OCI-LY7 (cell line): ENCODE data around the gene GRK3. TPM values are rescaled to one million over a fixed set of nuclear protein-coding genes. Genes with fewer than 3 reads are reported as not detected.

Source experiments
- BruUV-seq: library from RNA; stranded (reverse); fragments of 400-500 nt; replicated peaks from 2 replicates; lab custom pipeline; 2021; lab: Mats Ljungman, UMichigan
- CTCF ChIA-PET: fragments of 300-600 bp; sonication (Branson Sonifier 250); formaldehyde crosslinking; loops from one replicate; lab custom pipeline; 2022; ENCODE audit warnings: antibody characterized with exemption; ENCODE audit not compliant: unreplicated experiment; lab: Charles Lee
- POLR2A ChIA-PET: fragments of 300-600 bp; sonication (Branson Sonifier 250); formaldehyde crosslinking; loops from one replicate; lab custom pipeline; 2022; ENCODE audit warnings: antibody characterized with exemption; lab: Charles Lee
- DNase-seq: peaks from one replicate; pipeline ENCODE4 v3.0.0-alpha.2; 2015; ENCODE audit warnings: low spot score
- H2AFZ ChIP-seq: fragments of 200-600 bp; sonication (generic), shearing (Covaris generic); 2 replicates; pipeline ENCODE4 v1.6.1; 2014; ENCODE audit warnings: mild to moderate bottlenecking, antibody characterized with exemption, low read length, moderate library complexity
- H3K27ac ChIP-seq: fragments of 200-600 bp; sonication (generic); 2 replicates; pipeline ENCODE4 v1.5.1; 2014; ENCODE audit warnings: mixed run types, low read depth, mild to moderate bottlenecking, moderate library complexity, low read length, inconsistent platforms; ENCODE audit not compliant: poor library complexity, severe bottlenecking
- H3K36me3 ChIP-seq: fragments of 200-600 bp; sonication (generic); 2 replicates; pipeline ENCODE4 v1.6.1; 2014; ENCODE audit warnings: mild to moderate bottlenecking, antibody characterized with exemption, low read length, moderate library complexity, mixed read lengths; ENCODE audit not compliant: insufficient read depth
- H3K4me1 ChIP-seq: fragments of 200-600 bp; sonication (generic); 2 replicates; pipeline ENCODE4 v1.5.1; 2014; ENCODE audit warnings: mild to moderate bottlenecking, low read length; ENCODE audit not compliant: insufficient read depth, poor library complexity, severe bottlenecking
- H3K4me2 ChIP-seq: fragments of 200-600 bp; sonication (generic); 2 replicates; pipeline ENCODE4 v1.6.1; 2014; ENCODE audit warnings: mild to moderate bottlenecking, low read length
- H3K4me3 ChIP-seq: fragments of 200-600 bp; sonication (generic); 2 replicates; pipeline ENCODE4 v1.5.1; 2014; ENCODE audit warnings: mild to moderate bottlenecking, low read depth, low read length; ENCODE audit not compliant: poor library complexity, severe bottlenecking
- H3K79me2 ChIP-seq: fragments of 200-600 bp; sonication (generic); 2 replicates; pipeline ENCODE4 v1.6.1; 2016; ENCODE audit warnings: low read depth, mild to moderate bottlenecking, low read length, moderate library complexity, mixed read lengths; ENCODE audit not compliant: insufficient read depth
- H3K9me2 ChIP-seq: fragments of 200-600 bp; sonication (generic); 2 replicates; pipeline ENCODE4 v1.6.1; 2016; ENCODE audit warnings: mild to moderate bottlenecking, low read length, mixed read lengths; ENCODE audit not compliant: insufficient read depth
- H3K9me3 ChIP-seq: fragments of 200-600 bp; sonication (generic); 2 replicates; pipeline ENCODE4 v1.6.1; 2014; ENCODE audit warnings: mild to moderate bottlenecking, mixed run types, low read length, mixed read lengths
- H4K20me1 ChIP-seq: fragments of 200-600 bp; sonication (generic); 2 replicates; pipeline ENCODE4 v1.6.1; 2014; ENCODE audit warnings: mild to moderate bottlenecking, antibody characterized with exemption, low read length, moderate library complexity, mixed read lengths; ENCODE audit not compliant: insufficient read depth
- EZH2phosphoT487 ChIP-seq: fragments of 200-600 bp; sonication (generic); IDR thresholded peaks from 2 replicates; pipeline ENCODE4 v1.6.1; 2018; ENCODE audit warnings: low read depth, borderline replicate concordance, mild to moderate bottlenecking, mixed run types, antibody characterized with exemption, low read length, moderate library complexity, mixed read lengths
- intact Hi-C: fragments of 100-400 bp; cut with micrococcal nuclease; formaldehyde crosslinking; loops from one replicate; pipeline ENCODE4 v1.10.0; 2022; ENCODE audit not compliant: unreplicated experiment
- small RNA-seq: library from RNA; depleted of rRNA; stranded (forward); fragments of <200 nt; gene quantifications from one replicate; pipeline ENCODE3, GENCODE V24; 2014
- total RNA-seq, 2 experiments: library from RNA; depleted of rRNA in 1 of 2; stranded (reverse); fragments of >200 nt in 1 of 2; shearing (Covaris generic) in 1 of 2; gene quantifications; 2 replicates each; pipeline ENCODE4 v1.2.3, GENCODE V29; 2014 to 2022
- TF ChIP-seq, protein P1 (sequence below): fragments of 200-600 bp; sonication (generic); conservative IDR thresholded peaks from 2 replicates; pipeline ENCODE4 v1.5.1; 2014; ENCODE audit warnings: mild to moderate bottlenecking, antibody characterized with exemption, low read length, moderate library complexity, mixed read lengths

Gene GRK3
- total RNA-seq, 2 experiments from 2014 or later = 14.2 to 39.3 TPM

DNA sequence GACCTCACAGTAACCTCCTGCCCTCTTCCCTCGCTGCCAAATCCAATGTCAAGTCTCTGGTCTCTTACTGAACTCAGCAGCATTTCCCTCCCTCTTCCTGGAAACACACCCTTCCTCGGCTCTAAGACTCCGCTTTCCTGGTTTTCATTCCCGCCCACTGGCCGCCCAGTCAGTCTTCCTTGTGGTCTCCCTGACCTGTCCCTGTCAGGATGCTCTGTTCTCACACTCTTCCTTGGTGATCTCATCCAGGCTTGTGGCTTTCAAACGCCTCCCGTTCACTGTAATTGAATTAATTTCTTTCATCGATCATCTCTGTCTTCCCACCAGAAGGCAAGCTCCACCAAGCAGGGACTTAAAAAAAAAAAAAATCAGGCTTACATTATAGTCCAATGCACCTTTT lies 211.1 kb downstream of the GRK3 start:
- BruUV-seq = no TSS peak
- no peak for DNase-seq
- Histone ChIP-seq H2AFZ (no peak overlapping the region), H4K20me1 (no peaks in the 10 kb centered on the region), H3K4me1 (no peaks in the 10 kb centered on the region), H3K36me3 (no peaks in the 10 kb centered on the region), H3K4me3 (no peak overlapping the region), H3K79me2 (no peaks in the 10 kb centered on the region), H3K9me2 (no peaks in the 10 kb centered on the region), H3K27ac (no peak overlapping the region), H3K4me2 (no peak overlapping the region), H3K9me3 (no peaks in the 10 kb centered on the region)
- ChIA-PET CTCF (interaction anchor here (0.6 kb wide), 1 partner anchor 80 kb away, joined by 3 read pairs; no protein-coding TSS in a partner anchor), POLR2A (no interaction called here)
- intact Hi-C loops = loop anchor here (10.0 kb wide), 2 partner anchors 411 to 559 kb away; no protein-coding TSS in a partner anchor
- no peak for TF ChIP-seq EZH2phosphoT487
- TF ChIP-seq, protein P1, sequence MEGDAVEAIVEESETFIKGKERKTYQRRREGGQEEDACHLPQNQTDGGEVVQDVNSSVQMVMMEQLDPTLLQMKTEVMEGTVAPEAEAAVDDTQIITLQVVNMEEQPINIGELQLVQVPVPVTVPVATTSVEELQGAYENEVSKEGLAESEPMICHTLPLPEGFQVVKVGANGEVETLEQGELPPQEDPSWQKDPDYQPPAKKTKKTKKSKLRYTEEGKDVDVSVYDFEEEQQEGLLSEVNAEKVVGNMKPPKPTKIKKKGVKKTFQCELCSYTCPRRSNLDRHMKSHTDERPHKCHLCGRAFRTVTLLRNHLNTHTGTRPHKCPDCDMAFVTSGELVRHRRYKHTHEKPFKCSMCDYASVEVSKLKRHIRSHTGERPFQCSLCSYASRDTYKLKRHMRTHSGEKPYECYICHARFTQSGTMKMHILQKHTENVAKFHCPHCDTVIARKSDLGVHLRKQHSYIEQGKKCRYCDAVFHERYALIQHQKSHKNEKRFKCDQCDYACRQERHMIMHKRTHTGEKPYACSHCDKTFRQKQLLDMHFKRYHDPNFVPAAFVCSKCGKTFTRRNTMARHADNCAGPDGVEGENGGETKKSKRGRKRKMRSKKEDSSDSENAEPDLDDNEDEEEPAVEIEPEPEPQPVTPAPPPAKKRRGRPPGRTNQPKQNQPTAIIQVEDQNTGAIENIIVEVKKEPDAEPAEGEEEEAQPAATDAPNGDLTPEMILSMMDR = no peak

DNA sequence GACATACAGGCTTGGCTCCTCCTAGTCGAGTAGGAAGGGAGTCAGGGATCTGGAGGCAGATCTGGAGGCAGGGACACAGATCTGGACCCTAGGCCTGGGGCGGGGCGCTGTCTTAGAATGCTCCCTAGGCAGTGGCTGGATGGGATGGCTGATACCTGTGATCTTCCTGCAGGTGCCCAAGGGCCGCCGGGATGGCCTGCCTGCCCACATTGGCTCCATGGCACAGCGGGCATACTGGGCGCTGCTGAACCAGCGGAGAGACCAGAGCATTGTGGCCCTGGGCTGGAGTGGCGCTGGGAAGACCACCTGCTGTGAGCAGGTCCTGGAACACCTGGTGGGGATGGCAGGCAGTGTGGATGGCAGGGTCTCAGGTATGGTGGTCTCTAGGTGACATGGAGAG lies 212.9 kb downstream of the GRK3 start:
- Histone ChIP-seq H3K36me3 (no peaks in the 10 kb centered on the region), H4K20me1 (no peaks in the 10 kb centered on the region), H3K4me2 (no peak overlapping the region), H3K9me3 (no peaks in the 10 kb centered on the region), H3K27ac (no peak overlapping the region), H3K79me2 (no peaks in the 10 kb centered on the region), H3K9me2 (no peaks in the 10 kb centered on the region), H3K4me1 (no peaks in the 10 kb centered on the region), H3K4me3 (no peak overlapping the region), H2AFZ (no peak overlapping the region)
- intact Hi-C loops = loop anchor here (10.0 kb wide), 2 partner anchors 413 to 557 kb away; no protein-coding TSS in a partner anchor
- POLR2A ChIA-PET = no interaction called here
- no TSS peak for BruUV-seq
- no peak for DNase-seq
- no peak for TF ChIP-seq EZH2phosphoT487
- TF ChIP-seq, protein P1 = no peak
- CTCF ChIA-PET = no interaction called here

DNA sequence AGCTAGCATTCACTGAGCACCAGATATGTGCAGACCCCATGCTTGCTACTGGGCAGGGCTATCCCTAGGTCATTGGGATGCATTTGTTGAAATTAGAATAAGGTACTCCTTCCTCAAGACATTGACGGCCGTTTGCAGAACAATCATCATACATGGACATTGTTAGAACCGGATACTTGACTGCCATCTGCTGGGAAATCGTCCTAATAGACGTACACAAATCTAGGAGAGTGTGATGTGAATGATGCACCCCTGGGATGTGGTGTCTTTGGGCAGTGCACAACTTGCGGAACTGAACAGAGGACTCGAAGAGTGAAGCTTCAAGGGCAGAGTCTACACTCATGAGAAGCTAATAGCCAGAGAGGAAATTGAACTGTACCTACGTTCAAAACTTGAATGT lies 213.4 kb downstream of the GRK3 start:
- intact Hi-C loops = loop anchor here (10.0 kb wide), 2 partner anchors 413 to 557 kb away; no protein-coding TSS in a partner anchor
- no peak overlapping the region for H3K4me3 ChIP-seq
- POLR2A ChIA-PET = no interaction called here
- H4K20me1 ChIP-seq = no peaks in the 10 kb centered on the region
- no peaks in the 10 kb centered on the region for H3K79me2 ChIP-seq
- TF ChIP-seq, protein P1 = peak; percentile 66
- TF ChIP-seq EZH2phosphoT487 = no peak
- no peaks in the 10 kb centered on the region for H3K36me3 ChIP-seq
- no peak overlapping the region for H3K27ac ChIP-seq
- H3K4me1 ChIP-seq = no peaks in the 10 kb centered on the region
- H3K9me3 ChIP-seq = no peaks in the 10 kb centered on the region
- peak; percentile 48 for DNase-seq
- no peaks in the 10 kb centered on the region for H3K9me2 ChIP-seq
- H3K4me2 ChIP-seq = no peak overlapping the region
- CTCF ChIA-PET = no interaction called here
- BruUV-seq = no TSS peak
- no peak overlapping the region for H2AFZ ChIP-seq

Small RNA genes lying within 50 kb of the gene (small RNA-seq; reads per million reads assigned to genes)
- not detected for gene RNA5SP494

Other genes with a start within 250 kb of the GRK3 start
- gene MYO18B, start 177.5 kb downstream of the GRK3 start, total RNA-seq (2014; rRNA removed; shearing (Covaris generic)) = not detected in 2 replicates
- not detected in 2 replicates for gene MYO18B, start 177.5 kb downstream of the GRK3 start, total RNA-seq (2022)